ENCODE measurements around the gene IGLON5.

IGLON5 gene

DNA sequence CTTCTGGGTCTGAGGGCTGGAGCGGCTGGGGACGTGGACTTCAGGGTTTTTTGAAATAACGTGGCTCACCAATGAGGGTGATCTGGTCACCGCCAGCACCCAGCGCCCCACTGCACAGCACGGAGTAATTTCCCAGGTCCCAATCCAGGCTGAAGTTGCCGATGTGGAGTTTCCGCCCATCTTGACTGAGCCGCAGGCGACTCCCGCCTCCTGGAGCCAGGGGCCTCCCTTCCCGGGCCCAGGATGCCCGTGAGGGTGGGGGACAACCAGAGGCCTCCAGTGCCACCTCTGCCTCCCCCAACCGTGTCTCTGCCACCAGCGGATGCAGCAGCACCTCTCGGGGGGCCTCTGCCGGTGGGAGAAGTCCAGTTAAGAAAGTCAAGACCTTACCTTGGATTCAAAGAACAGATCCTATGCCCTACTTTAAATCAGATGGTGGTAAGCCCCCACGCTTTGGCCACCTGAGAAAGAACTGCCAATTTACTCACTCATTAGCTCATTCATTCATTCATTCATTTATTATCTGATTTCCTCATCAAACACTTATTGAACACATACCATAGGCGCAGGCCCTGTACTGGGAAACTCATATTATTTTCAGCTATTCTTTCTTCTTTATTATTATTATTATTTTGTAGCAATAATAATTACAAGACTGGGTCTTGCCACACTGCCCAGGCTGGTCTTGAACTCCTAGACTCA is 26.6 kb downstream of the IGLON5 start:
- in situ Hi-C loops (cut with MboI; ENCODE audit: low sequenced_read_pairs) = no loop called here

DNA sequence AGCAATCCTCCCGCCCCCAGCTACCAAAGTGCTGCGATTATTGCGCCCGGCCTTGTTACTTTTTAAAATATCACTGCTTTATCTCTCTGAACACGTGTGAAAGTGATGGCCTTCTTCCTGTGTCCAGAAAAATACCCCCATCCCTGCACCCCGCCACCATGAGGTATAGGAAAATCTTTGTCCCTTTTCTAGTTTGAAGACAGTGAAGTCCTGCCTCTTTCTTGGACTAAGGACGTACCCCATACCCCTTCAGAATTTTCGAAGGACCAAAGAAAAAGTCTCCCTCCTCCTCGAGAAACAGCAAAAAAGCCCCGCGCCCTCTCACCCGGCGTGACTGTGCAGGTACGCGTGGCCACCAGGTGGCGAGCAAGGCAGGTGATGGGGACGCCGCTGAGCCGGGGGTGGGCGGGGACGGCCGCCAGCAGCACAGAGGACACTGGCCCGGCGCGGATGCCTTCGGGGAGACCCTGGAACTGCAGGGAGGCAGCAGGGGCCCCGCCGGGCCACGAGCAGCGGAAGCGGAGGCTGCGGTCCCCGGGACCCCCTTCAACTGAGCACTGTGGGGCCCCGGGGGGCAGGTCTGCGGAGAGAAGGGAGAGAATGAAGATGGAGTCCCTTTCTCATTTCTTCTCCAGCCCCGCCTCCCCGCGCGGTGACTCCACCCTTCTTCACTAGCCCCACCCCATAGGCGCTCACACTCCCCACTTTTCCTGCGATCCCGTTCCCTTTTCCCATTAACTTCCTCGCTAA is 27.3 kb downstream of the IGLON5 start:
- in situ Hi-C loops (cut with MboI; ENCODE audit: low sequenced_read_pairs) = no loop called here

GRCh38 chr19:51339313-51339686 is 27.9 kb downstream of the IGLON5 start:
- in situ Hi-C loops (cut with MboI; ENCODE audit: low sequenced_read_pairs) = no loop called here

DNA sequence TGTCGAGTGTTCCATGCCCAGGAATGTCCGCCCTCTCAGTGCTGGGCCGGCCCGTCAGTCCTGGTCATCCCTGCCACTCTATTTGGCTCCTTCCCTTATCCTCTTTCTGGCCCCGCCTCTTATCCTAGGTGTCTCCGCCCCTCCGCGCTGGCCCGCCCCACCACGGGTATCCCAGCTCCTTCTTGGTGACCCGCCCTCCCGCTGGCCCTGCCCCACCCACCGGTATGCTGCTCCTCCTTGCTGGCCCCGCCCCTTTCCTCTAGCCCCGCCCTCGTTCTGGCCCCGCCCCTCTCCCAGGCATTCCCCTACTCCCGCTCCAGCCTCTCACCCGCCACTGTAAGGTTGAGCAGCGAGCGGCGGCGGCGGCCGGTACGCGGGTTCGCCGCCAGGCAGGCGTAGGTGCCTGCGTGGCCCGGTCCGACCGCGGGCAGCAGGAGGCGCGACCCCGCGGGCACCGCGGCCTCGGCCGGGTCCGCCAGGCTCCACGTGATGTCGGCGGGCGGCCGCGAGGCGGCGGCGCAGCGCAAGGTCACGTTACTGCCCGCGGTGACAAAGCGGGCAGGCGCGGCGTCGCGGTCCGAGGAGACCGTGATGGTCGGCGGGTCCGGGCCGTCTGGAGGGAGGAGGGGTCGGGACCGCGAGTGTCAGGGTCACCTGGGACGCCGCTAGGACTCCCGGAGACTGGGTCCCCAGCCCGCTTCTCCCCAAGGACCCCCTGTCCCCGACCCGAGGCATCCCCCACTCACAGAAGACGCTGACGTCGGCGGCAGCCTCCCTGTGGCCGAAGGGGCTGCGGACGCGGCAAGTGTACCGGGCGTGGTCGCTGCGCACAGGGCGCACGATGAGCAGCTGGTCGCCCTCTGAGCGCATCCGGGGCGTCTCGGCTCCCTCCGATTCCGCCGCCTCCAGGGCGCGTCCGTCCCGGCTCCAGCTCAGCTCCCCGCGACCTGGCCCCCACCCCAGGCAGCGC is 28.5 kb downstream of the IGLON5 start:
- in situ Hi-C loops (cut with MboI; ENCODE audit: low sequenced_read_pairs) = no loop called here

GRCh38 chr19:51341066-51341465 is 29.6 kb downstream of the IGLON5 start:
- in situ Hi-C loops (cut with MboI; ENCODE audit: low sequenced_read_pairs) = no loop called here

GRCh38 chr19:51341976-51342580 is 30.6 kb downstream of the IGLON5 start, which contains the start of gene VSIG10L:
Gene VSIG10L, minus strand, starts transcription at chr19:51342139. Its CDS starts 15 bp downstream, at chr19:51342124.
- in situ Hi-C loops (cut with MboI; ENCODE audit: low sequenced_read_pairs) = no loop called here

DNA sequence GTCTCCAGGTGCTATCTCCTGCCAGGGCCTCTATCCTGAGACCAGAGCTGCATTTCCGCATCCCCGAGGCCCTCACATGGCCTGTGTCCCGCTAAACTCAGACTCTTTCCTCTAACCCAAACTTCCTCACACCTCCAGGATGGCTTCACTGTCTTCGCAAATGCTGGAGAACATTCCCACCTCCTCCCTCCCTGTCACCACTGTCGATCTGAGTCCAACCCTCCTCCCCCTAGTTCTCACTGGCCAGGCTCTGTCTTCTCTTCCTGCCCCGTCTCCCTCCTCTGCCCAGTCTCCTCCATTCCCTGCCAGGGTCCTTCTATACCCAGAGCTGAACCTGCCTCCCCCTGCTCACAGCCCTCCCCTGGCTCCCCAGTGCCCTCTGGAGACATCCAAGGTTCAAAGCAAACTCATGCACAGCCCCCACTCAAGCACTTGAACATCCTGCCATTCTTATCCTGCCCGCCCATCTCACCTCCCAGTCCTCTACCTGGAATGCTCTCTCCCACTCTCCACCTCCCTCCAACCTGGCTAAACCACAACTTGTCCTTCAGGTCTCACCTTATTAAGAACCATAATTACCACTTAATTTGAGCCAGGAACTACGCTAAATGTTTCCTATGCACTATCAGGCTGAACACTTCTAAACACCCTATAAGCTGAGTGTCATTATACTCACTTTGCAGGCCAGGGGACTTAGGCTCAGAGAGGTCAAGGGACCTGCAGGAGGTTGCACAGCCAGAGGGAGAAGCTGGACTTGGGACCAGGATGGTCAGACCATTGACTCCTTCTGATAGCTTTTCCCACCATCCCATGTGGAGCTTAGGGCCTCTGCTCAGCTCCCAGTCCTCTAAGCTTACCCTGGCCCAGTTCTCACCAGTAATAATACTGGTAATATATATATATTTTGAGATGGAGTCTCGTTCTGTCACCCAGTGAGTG is 31.5 kb downstream of the IGLON5 start:
- in situ Hi-C loops (cut with MboI; ENCODE audit: low sequenced_read_pairs) = no loop called here

GRCh38 chr19:51345076-51345620 is 33.7 kb downstream of the IGLON5 start:
- in situ Hi-C loops (cut with MboI; ENCODE audit: low sequenced_read_pairs) = no loop called here

GRCh38 chr19:51346742-51347141 is 35.3 kb downstream of the IGLON5 start:
- in situ Hi-C loops (cut with MboI; ENCODE audit: low sequenced_read_pairs) = no loop called here

DNA sequence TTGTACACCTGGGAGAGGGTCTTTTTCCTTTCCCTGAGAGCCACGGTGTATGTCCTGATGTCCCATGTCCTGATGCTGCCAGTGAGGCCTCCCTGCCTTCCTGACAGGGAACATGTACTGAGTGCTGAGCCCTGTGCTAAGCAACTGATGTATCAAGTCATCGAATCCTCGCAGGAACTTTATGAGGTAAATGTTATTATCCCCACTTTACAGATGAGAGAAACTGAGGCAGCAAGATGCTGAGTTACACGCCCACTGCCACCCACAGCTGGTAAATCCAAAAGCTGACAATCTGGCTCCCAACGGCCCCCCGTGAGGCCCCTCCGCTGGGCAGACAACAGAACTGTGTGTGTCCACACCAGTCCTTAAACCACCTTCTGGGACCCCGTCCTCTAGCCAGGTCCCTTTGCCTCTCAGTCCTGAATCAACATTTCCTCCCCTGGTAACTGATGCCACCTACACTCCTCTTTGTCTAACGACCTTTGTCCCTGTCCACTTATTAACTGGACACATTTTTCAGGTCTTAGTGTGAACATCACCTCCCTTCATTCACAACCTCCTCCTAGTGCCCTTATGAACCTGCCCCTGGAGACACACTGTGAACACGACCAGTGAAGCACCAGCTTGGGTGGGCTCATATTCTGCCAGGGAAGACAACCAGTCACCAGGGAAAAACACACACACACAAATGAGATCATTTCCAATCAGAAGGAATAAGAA is 35.9 kb downstream of the IGLON5 start:
- in situ Hi-C loops (cut with MboI; ENCODE audit: low sequenced_read_pairs) = no loop called here

- in situ Hi-C loops (cut with MboI; ENCODE audit: low sequenced_read_pairs) = no loop called here
Observed at GRCh38 chr19:51351266-51351990, 40.0 kb downstream of the IGLON5 start.

GRCh38 chr19:51352783-51353360 is 41.4 kb downstream of the IGLON5 start:
- in situ Hi-C loops (cut with MboI; ENCODE audit: low sequenced_read_pairs) = no loop called here

DNA sequence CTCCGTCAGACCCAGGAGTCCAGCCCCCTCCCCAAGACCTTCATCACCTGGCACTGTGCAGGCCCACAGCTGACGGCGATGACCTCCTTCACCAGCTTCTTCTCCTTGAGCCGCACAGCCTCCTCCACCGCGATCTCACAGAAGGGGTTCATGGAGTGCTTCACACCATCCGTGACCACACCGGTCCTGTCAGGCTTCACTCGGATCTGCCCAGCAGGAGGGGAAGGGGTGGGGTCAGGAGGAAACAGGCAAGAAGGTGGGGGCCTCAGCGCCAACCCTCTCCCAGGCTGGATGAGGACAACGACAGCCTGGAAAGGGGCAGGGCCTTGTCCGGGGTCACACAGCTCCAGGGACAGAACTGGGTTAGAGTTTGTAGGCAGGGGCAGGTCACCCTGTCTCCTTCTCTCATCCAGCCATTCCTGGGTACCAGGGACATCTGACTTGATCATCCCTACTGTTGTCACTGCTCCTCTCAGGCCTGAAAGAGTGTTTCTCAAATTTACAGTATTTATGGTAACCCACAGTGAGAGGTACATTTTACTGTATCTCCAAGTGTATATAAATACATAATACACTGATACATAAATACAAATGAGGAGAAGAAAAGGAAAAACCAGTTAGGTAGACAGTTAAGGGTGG is 42.8 kb downstream of the IGLON5 start:
- in situ Hi-C loops (cut with MboI; ENCODE audit: low sequenced_read_pairs) = no loop called here

- in situ Hi-C loops (cut with MboI; ENCODE audit: low sequenced_read_pairs) = no loop called here
Observed at GRCh38 chr19:51354742-51355148, 43.3 kb downstream of the IGLON5 start.

GRCh38 chr19:51356159-51356801 is 44.8 kb downstream of the IGLON5 start:
- in situ Hi-C loops (cut with MboI; ENCODE audit: low sequenced_read_pairs) = no loop called here

DNA sequence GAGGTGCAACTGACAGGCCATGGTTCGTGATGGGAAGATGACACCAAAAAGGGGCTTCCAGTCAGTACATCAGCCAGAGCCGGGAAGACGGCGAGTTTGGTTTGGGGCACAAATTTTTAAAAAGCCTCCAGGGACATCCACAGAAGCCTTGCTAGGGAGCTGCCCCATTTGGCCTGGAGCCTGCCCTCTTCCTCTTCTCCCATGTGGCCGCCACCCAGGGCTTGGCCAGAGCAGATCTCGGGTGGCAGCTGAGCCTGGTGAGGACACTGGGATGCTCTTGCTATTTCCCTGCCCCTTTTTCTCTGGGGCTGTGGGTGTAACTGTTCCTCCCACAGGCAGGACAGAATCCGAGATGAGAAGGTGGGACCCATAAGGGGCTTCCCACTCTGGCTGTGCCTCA is 46.5 kb downstream of the IGLON5 start:
- in situ Hi-C loops (cut with MboI; ENCODE audit: low sequenced_read_pairs) = no loop called here

GRCh38 chr19:51359294-51359693 is 47.9 kb downstream of the IGLON5 start:
- in situ Hi-C loops (cut with MboI; ENCODE audit: low sequenced_read_pairs) = no loop called here
